Transverse colon (tissue), 4 donors: ENCODE results near the gene CASP8. TPM values are rescaled to one million over a fixed set of nuclear protein-coding genes. Genes with fewer than 3 reads are reported as not detected.

Experiments
- DNase-seq: peaks from one replicate; pipeline ENCODE4 v3.0.0-alpha.2; 2019
- H3K27ac ChIP-seq, 4 donors: fragments of 200-600 bp; sonication (generic); 2 replicates each; pipeline ENCODE4 v1.5.1; 2016 to 2018; ENCODE audit warnings: inconsistent platforms in 4 of 4
- H3K27me3 ChIP-seq: fragments of 200-600 bp; sonication (generic); 2 replicates; pipeline ENCODE4 v1.5.1; 2017; ENCODE audit warnings: inconsistent platforms
- H3K36me3 ChIP-seq, 4 donors: fragments of 200-600 bp; sonication (generic); 2 replicates each; pipeline ENCODE4 v1.5.1; 2017 to 2019; ENCODE audit warnings: inconsistent platforms in 4 of 4
- H3K4me1 ChIP-seq, 4 donors: fragments of 200-600 bp; sonication (generic); 2 replicates each; pipeline ENCODE4 v1.5.1; 2017 to 2020; ENCODE audit warnings: inconsistent platforms in 4 of 4
- H3K4me3 ChIP-seq, 4 donors: fragments of 200-600 bp; sonication (generic); 1 replicate in 1 of 4; 2 replicates in 3 of 4; pipeline versions ENCODE4 v1.5.1 to v1.6.1; 2017 to 2019; ENCODE audit warnings: inconsistent platforms in 4 of 4
- H3K9me3 ChIP-seq, 2 donors: fragments of 200-600 bp; sonication (generic); 2 replicates each; pipeline ENCODE4 v1.5.1; 2017 to 2019; ENCODE audit warnings: inconsistent platforms in 2 of 2
- EP300 ChIP-seq: sonication (generic); formaldehyde crosslinking; IDR thresholded peaks from one replicate; pipeline ENCODE4 v1.6.1; 2017; ENCODE audit warnings: antibody characterized with exemption, low read depth
- POLR2A ChIP-seq: fragments of 450-650 bp; IDR thresholded peaks from one replicate; pipeline ENCODE4 v1.6.1; 2016; ENCODE audit warnings: antibody characterized with exemption, mild to moderate bottlenecking, moderate library complexity
- POLR2AphosphoS5 ChIP-seq, 3 donors: sonication (generic); formaldehyde crosslinking; IDR thresholded peaks; one replicate each; pipeline ENCODE4 v1.6.1; 2016; ENCODE audit warnings: antibody characterized with exemption in 3 of 3
- WGBS, 2 donors: methylation state at CpG; one replicate each; pipeline ENCODE4 v1.1.5; 2018; ENCODE audit warnings: low coverage in 1 of 2; 5-methylcytosine and 5-hydroxymethylcytosine counted together
- in situ Hi-C, 4 donors: fragments of 200-750 bp; cut with MboI; loops; one replicate each; pipeline versions ENCODE4 v1.15.0 to v1.15.1; 2017; ENCODE audit warnings: low sequenced_read_pairs in 3 of 4, low pct_ligation_motif_present in 1 of 4, low pct_unique_long_range_greater_than_20kb in 1 of 4
- intact Hi-C: fragments of 100-400 bp; cut with DNase I; formaldehyde crosslinking; loops from one replicate; pipeline ENCODE4 v1.15.1; 2023; ENCODE audit warnings: low total_unique reads
- small RNA-seq, 4 donors: library from RNA; depleted of rRNA; stranded (forward); fragments of <200 nt; gene quantifications; one replicate each; pipeline ENCODE3, GENCODE V24; 2016
- total RNA-seq, 4 donors: library from RNA; depleted of rRNA; stranded (reverse); fragments of >200 nt; gene quantifications; one replicate each; pipeline ENCODE4 v1.1.0, GENCODE V29; 2016
- TF ChIP-seq, protein P1 (sequence below), 5 experiments: fragments of 200-600 bp in 3 of 5; fragments of 450-650 bp in 2 of 5; sonication (generic) in 3 of 5; IDR thresholded peaks; 1 replicate in 2 of 5; 2 replicates in 3 of 5; pipeline ENCODE4 v1.5.1; 2016 to 2017; ENCODE audit warnings: antibody characterized with exemption in 5 of 5, inconsistent platforms in 3 of 5, mild to moderate bottlenecking in 2 of 5, moderate library complexity in 1 of 5

CASP8 gene
- total RNA-seq, 4 donors from 2014 or later = 27.6 to 55.7 (median 40.5) TPM

DNA sequence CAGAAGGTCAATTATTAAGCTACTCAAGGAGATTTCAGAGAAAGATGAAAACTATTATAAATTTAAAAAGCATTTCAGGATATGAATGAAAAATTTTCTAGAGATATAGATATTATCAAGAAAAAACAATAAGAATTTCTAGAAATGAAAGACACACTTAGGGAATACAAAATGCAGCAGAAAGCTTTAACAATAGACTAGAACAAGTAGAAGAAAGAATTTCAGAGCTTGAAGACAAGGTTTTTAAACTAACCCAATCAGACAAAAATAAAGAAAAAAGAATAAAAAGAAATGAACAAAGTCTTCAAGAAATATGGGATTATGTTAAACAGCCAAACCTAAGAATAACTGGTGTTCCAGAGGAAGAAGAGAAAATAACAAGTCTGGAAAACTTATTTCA, 62.4 kb downstream of the CASP8 start:
- no peaks in the 10 kb centered on the region for H3K36me3 ChIP-seq
- no peaks in the 10 kb centered on the region for H3K4me1 ChIP-seq
- H3K9me3 ChIP-seq = peaks cover 5 to 9% of the 10 kb centered on the region in 2 donors
- in situ Hi-C loops (no loop called here), intact Hi-C loops (no loop called here)
- H3K4me3 ChIP-seq = no peak overlapping the region
- no peak overlapping the region for H3K27ac ChIP-seq
- no peaks in the 10 kb centered on the region for H3K27me3 ChIP-seq
- TF ChIP-seq EP300 = no peak
- TF ChIP-seq POLR2A = no peak
- TF ChIP-seq, protein P1, sequence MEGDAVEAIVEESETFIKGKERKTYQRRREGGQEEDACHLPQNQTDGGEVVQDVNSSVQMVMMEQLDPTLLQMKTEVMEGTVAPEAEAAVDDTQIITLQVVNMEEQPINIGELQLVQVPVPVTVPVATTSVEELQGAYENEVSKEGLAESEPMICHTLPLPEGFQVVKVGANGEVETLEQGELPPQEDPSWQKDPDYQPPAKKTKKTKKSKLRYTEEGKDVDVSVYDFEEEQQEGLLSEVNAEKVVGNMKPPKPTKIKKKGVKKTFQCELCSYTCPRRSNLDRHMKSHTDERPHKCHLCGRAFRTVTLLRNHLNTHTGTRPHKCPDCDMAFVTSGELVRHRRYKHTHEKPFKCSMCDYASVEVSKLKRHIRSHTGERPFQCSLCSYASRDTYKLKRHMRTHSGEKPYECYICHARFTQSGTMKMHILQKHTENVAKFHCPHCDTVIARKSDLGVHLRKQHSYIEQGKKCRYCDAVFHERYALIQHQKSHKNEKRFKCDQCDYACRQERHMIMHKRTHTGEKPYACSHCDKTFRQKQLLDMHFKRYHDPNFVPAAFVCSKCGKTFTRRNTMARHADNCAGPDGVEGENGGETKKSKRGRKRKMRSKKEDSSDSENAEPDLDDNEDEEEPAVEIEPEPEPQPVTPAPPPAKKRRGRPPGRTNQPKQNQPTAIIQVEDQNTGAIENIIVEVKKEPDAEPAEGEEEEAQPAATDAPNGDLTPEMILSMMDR (IDR thresholded peaks at IDR 0.05) = no peak
- no peak for TF ChIP-seq POLR2AphosphoS5 (IDR thresholded peaks at IDR 0.05)
- DNase-seq = no peak

DNA sequence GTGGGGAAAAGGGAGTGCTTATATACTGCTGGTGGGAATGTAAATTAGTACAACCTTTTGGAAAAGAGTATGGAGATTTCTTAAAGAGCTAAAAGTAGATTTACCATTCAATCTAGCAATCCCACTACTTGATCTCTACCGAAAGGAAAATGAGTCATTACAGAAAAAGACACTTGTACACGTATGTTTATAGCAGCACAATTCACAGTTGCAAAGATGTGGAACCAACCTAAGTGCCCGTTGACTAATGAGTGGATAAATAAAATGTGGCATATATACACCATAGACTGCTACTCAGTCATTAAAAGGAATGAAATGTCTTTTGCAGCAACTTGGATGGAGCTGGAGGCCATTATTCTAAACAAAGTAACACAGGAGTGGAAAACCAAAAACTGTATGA, 67.3 kb downstream of the CASP8 start:
- in situ Hi-C loops (no loop called here), intact Hi-C loops (no loop called here)
- TF ChIP-seq, protein P1 (IDR thresholded peaks at IDR 0.05) = no peak
- TF ChIP-seq POLR2A = no peak
- TF ChIP-seq POLR2AphosphoS5 (IDR thresholded peaks at IDR 0.05) = no peak
- DNase-seq = no peak
- H3K4me3 ChIP-seq = no peak overlapping the region
- no peaks in the 10 kb centered on the region for H3K27me3 ChIP-seq
- H3K36me3 ChIP-seq = no peaks in the 10 kb centered on the region
- WGBS, 2 donors = 78 to 82% methylated on average over 3 of the region's 3 CpGs
- H3K9me3 ChIP-seq = peaks cover 5 to 9% of the 10 kb centered on the region in 2 donors
- no peak overlapping the region for H3K27ac ChIP-seq
- no peaks in the 10 kb centered on the region for H3K4me1 ChIP-seq

DNA sequence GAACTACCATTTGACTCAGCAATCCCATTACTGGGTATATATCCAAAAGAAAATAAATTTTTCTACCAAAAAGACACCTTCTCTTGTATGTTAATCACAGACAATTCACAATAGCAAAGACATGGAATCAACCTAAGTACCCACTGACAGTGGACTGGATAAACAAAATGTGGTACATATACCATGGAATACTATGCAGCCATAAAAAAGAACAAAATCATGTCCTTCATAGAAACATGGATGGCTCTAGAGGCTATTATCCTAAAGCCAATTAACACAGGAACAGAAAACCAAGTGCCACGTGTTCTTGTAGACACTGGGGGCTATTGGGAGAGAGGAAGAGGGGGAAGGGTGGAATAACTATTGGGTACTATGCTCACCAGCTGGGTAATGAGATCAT, 69.1 kb downstream of the CASP8 start:
- in situ Hi-C loops (no loop called here), intact Hi-C loops (no loop called here)
- H3K27me3 ChIP-seq = no peaks in the 10 kb centered on the region
- H3K4me3 ChIP-seq = no peak overlapping the region
- WGBS, 2 donors = 50 to 63% methylated on average over 1 of the region's 1 CpG
- no peak overlapping the region for H3K27ac ChIP-seq
- no peak for DNase-seq
- H3K4me1 ChIP-seq = no peaks in the 10 kb centered on the region
- no peaks in the 10 kb centered on the region for H3K9me3 ChIP-seq
- H3K36me3 ChIP-seq = no peaks in the 10 kb centered on the region
- no peak for TF ChIP-seq EP300
- TF ChIP-seq, protein P1 (IDR thresholded peaks at IDR 0.05) = no peak

Small RNA genes within 50 kb of the gene (small RNA-seq; reads per million reads assigned to genes)
- gene MTND4LP13 = 0 reads per million in 4 donors

Other genes starting within 250 kb of the CASP8 start
- 100 to 1,000 TPM in 1 of 4 donors, 10 to 100 TPM in 3; 23.9 to 104 (median 35.8) TPM for gene HYCC2, start 188.9 kb upstream of the CASP8 start, total RNA-seq
- 100 to 1,000 TPM in 1 of 4 donors, 10 to 100 TPM in 1, 1 to 10 TPM in 2; 2.2 to 111 (median 44.9) TPM for gene NDUFB3, start 188.5 kb upstream of the CASP8 start, total RNA-seq
- gene CFLAR, start 144.4 kb upstream of the CASP8 start, total RNA-seq = 100 to 1,000 TPM; 148 to 449 (median 323) TPM
- gene CASP10, start 77.4 kb upstream of the CASP8 start, total RNA-seq = 10 to 100 TPM in 3 of 4 donors, 1 to 10 TPM in 1; 4.8 to 68.4 (median 38.1) TPM
- 1 to 10 TPM in 3 of 4 donors, not detected in 1; 1.6 to 5.2 (median 4.3) TPM for gene FLACC1, start 96.8 kb downstream of the CASP8 start, total RNA-seq
- 10 to 100 TPM; 41.5 to 78.9 (median 54.5) TPM for gene TRAK2, start 190.9 kb downstream of the CASP8 start, total RNA-seq
- gene STRADB, start 191.2 kb downstream of the CASP8 start, total RNA-seq = 100 to 1,000 TPM in 2 of 4 donors, 10 to 100 TPM in 2; 36.2 to 175 (median 98.5) TPM